MM.1S (cell line): ENCODE data around the gene POT1.

Experiments
- DNase-seq: peaks from one replicate; pipeline ENCODE4 v3.0.0-alpha.2; 2015
- H2AFZ ChIP-seq: fragments of 300-600 bp; sonication (generic); 2 replicates; pipeline ENCODE4 v1.6.0; 2016; ENCODE audit warnings: antibody characterized with exemption, low read length
- H3F3A ChIP-seq: fragments of 300-600 bp; sonication (generic); 2 replicates; pipeline ENCODE4 v1.6.1; 2016; ENCODE audit warnings: mild to moderate bottlenecking, antibody characterized with exemption, low read length, moderate library complexity, mixed read lengths; ENCODE audit not compliant: insufficient read depth
- H3K27ac ChIP-seq: fragments of 300-600 bp; sonication (generic); 2 replicates; pipeline ENCODE4 v1.5.1; 2016; ENCODE audit warnings: mild to moderate bottlenecking, low read length
- H3K27me3 ChIP-seq: fragments of 300-600 bp; sonication (generic); replicated peaks from 2 replicates; pipeline ENCODE4 v1.6.0; 2016; ENCODE audit warnings: low read length; ENCODE audit not compliant: insufficient read depth
- H3K36me3 ChIP-seq: fragments of 300-600 bp; sonication (generic); replicated peaks from 2 replicates; pipeline ENCODE4 v1.6.1; 2016; ENCODE audit warnings: mild to moderate bottlenecking, low read length, mixed read lengths; ENCODE audit not compliant: insufficient read depth
- H3K4me1 ChIP-seq: fragments of 300-600 bp; sonication (generic); 2 replicates; pipeline ENCODE4 v1.6.1; 2016; ENCODE audit warnings: low read length, mixed read lengths
- H3K4me2 ChIP-seq: fragments of 300-600 bp; sonication (generic); 2 replicates; pipeline ENCODE4 v1.6.0; 2016; ENCODE audit warnings: low read depth, low read length
- H3K4me3 ChIP-seq: fragments of 300-600 bp; sonication (generic); 2 replicates; pipeline ENCODE4 v1.5.1; 2016; ENCODE audit warnings: low read length, mixed read lengths
- H3K79me2 ChIP-seq: fragments of 300-600 bp; sonication (generic); 2 replicates; pipeline ENCODE4 v1.6.1; 2016; ENCODE audit warnings: mixed run types, low read length, mixed read lengths
- H3K9ac ChIP-seq: fragments of 300-600 bp; sonication (generic); 2 replicates; pipeline ENCODE4 v1.6.1; 2016; ENCODE audit warnings: low read length, mixed read lengths
- H3K9me2 ChIP-seq: fragments of 300-600 bp; sonication (generic); replicated peaks from 2 replicates; pipeline ENCODE4 v1.6.1; 2016; ENCODE audit warnings: mild to moderate bottlenecking, low read length, mixed read lengths; ENCODE audit not compliant: insufficient read depth
- H3K9me3 ChIP-seq: fragments of 300-600 bp; sonication (generic); replicated peaks from 2 replicates; pipeline ENCODE4 v1.6.1; 2016; ENCODE audit warnings: mild to moderate bottlenecking, low read length, mixed read lengths; ENCODE audit not compliant: insufficient read depth
- H4K20me1 ChIP-seq: fragments of 300-600 bp; sonication (generic); 2 replicates; pipeline ENCODE4 v1.6.1; 2016; ENCODE audit warnings: mild to moderate bottlenecking, low read length, moderate library complexity, mixed read lengths; ENCODE audit not compliant: insufficient read depth
- EZH2 ChIP-seq: fragments of 300-600 bp; sonication (generic); optimal IDR thresholded peaks from 2 replicates; pipeline ENCODE3; 2017; ENCODE audit warnings: low read depth, mild to moderate bottlenecking, antibody characterized with exemption, low read length, mixed read lengths
- EZH2phosphoT487 ChIP-seq: fragments of 300-600 bp; sonication (generic); IDR thresholded peaks from 2 replicates; pipeline ENCODE4 v1.6.1; 2018; ENCODE audit warnings: antibody characterized with exemption, low read length
- TF ChIP-seq, protein P1 (sequence below): fragments of 300-600 bp; sonication (generic); IDR thresholded peaks from 2 replicates; pipeline ENCODE4 v1.5.1; 2016; ENCODE audit warnings: antibody characterized with exemption, low read length, mixed read lengths

The POT1 gene

DNA sequence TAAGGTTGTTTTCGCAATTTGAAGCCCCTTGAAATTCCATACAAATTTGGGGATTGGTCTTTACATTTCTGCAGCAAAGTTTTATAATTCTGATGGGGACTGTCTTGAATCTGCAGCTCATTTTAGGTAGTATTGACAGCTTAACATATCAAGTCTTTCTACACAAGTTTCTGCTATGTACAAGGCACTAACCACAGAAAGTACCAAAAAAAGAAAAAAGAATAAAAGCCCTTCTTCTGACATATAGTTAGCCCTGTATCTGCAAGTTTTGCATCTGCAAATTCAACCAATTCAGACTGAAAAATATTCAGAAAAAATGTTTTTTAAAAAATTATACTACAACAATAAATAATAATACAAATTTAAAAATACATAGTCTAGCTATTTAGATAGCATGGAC lies 15.3 kb downstream of the POT1 start:
- Histone ChIP-seq H3K4me1 (peaks cover 47% of the 10 kb centered on the region), H3K4me3 (no peak overlapping the region), H3K4me2 (peak overlapping the region; percentile 63), H3K27me3 (no peaks in the 10 kb centered on the region), H2AFZ (0 out of 2 replicates have a peak overlapping the region, but pooled peaks have one; percentile 15), H3K9ac (peak overlapping the region; percentile 21; the same call in 1 of the 2 replicates), H3K9me2 (no peaks in the 10 kb centered on the region), H3K79me2 (peaks cover 70% of the 10 kb centered on the region), H3K36me3 (no peaks in the 10 kb centered on the region), H3F3A (peaks cover 22% of the 10 kb centered on the region), H3K9me3 (no peaks in the 10 kb centered on the region), H3K27ac (peak overlapping the region; percentile 53; the same call in 1 of the 2 replicates), H4K20me1 (no peaks in the 10 kb centered on the region)
- TF ChIP-seq EZH2: no peak
- TF ChIP-seq EZH2phosphoT487: no peak
- TF ChIP-seq, protein P1, sequence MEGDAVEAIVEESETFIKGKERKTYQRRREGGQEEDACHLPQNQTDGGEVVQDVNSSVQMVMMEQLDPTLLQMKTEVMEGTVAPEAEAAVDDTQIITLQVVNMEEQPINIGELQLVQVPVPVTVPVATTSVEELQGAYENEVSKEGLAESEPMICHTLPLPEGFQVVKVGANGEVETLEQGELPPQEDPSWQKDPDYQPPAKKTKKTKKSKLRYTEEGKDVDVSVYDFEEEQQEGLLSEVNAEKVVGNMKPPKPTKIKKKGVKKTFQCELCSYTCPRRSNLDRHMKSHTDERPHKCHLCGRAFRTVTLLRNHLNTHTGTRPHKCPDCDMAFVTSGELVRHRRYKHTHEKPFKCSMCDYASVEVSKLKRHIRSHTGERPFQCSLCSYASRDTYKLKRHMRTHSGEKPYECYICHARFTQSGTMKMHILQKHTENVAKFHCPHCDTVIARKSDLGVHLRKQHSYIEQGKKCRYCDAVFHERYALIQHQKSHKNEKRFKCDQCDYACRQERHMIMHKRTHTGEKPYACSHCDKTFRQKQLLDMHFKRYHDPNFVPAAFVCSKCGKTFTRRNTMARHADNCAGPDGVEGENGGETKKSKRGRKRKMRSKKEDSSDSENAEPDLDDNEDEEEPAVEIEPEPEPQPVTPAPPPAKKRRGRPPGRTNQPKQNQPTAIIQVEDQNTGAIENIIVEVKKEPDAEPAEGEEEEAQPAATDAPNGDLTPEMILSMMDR: no peak
- DNase-seq: peak; percentile 77

- Histone ChIP-seq H3F3A (peaks cover 22% of the 10 kb centered on the region), H3K9me2 (no peaks in the 10 kb centered on the region), H3K9ac (no peak overlapping the region), H2AFZ (no peak overlapping the region), H3K4me1 (peaks cover 35% of the 10 kb centered on the region), H3K79me2 (peaks cover 70% of the 10 kb centered on the region), H3K9me3 (no peaks in the 10 kb centered on the region), H4K20me1 (no peaks in the 10 kb centered on the region), H3K27me3 (no peaks in the 10 kb centered on the region), H3K4me2 (no peak overlapping the region), H3K27ac (no peak overlapping the region), H3K4me3 (no peak overlapping the region), H3K36me3 (no peaks in the 10 kb centered on the region)
- no peak for DNase-seq
- TF ChIP-seq, protein P1: no peak
- no peak for TF ChIP-seq EZH2phosphoT487
- TF ChIP-seq EZH2: no peak
These were observed 16.7 kb downstream of the POT1 start for GRCh38 chr7:124912972-124913371.

- H3K4me1 ChIP-seq: peaks cover 7% of the 10 kb centered on the region
- no peak overlapping the region for H3K9ac ChIP-seq
- no peak for DNase-seq
- no peak overlapping the region for H3K4me2 ChIP-seq
- no peaks in the 10 kb centered on the region for H3K9me3 ChIP-seq
- H3K79me2 ChIP-seq: peaks cover 70% of the 10 kb centered on the region
- TF ChIP-seq EZH2phosphoT487 (no peak), EZH2 (no peak)
- TF ChIP-seq, protein P1: no peak
- H3K4me3 ChIP-seq: no peak overlapping the region
- no peaks in the 10 kb centered on the region for H3K27me3 ChIP-seq
- H3K27ac ChIP-seq: no peak overlapping the region
- H3F3A ChIP-seq: peaks cover 8% of the 10 kb centered on the region
- H2AFZ ChIP-seq: no peak overlapping the region
- H3K36me3 ChIP-seq: no peaks in the 10 kb centered on the region
- H3K9me2 ChIP-seq: no peaks in the 10 kb centered on the region
- H4K20me1 ChIP-seq: no peaks in the 10 kb centered on the region
These were observed 19.8 kb downstream of the POT1 start for GRCh38 chr7:124909808-124910207.
